ENCODE measurements around the gene LYPD1. TPM values are rescaled to one million over a fixed set of nuclear protein-coding genes. Genes with fewer than 3 reads are reported as not detected.

LYPD1 gene
- total RNA-seq, 1 experiment from 2014 or later, result not detected

DNA sequence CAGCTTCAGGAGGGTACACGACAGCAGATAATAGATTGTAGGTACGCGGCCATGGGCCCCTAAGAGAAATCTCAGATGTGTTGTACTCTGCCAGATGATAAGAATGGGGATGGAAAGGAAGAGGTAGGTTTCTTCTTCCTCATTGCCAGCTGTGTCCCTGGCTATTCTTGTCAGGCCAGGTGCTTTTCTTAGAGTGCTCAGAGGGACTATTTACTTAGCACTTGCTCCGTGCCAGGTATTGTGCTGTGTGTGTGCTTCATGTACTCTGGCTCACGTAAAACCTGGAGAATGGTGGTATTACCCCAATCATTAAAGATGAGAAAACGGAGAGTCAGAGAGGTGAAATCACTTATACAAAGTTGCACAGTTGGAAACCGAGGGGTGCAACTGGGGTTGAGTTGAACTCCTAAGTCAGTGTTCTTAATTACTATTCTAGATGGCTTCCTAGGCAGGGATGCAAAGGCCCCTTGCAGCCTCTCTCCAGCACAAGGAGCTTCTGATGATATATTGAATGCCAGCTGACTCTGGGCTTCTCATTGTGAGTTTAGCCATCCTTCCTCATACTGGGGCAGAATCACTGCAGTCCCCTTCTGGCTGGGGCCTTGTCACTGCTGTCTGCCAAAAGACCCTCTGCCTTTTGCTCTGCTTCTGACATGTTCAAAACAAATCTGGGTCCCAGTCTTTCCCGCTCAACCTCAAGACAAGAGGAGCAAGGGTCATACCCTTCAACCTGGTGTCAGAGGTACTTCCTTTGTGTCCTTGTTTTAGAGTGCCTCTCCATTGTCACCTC lies 60.7 kb downstream of the LYPD1 start:
- DNase-seq (ENCODE audit: low read depth, low spot score) (no peak), ATAC-seq (no peak)
- intact Hi-C loops (cut with micrococcal nuclease), result no loop called here
- H3K4me1 ChIP-seq (ENCODE audit: control insufficient read depth in 1 of 2, insufficient read depth in 2 of 2, low read length in 2 of 2), result no peaks in the 10 kb centered on the region
- H2AFZ ChIP-seq (ENCODE audit: low read depth, low read length, poor library complexity, severe bottlenecking), result no peak overlapping the region
- no peaks in the 10 kb centered on the region for H3K79me2 ChIP-seq (ENCODE audit: insufficient read depth, low read length)
- RAD21 ChIA-PET (ENCODE audit: low non-redundant PET in 1 of 2, low total read pairs in 2 of 2, uncharacterized antibody in 2 of 2, unreplicated experiment in 2 of 2), result no interaction called here
- H3K4me2 ChIP-seq (ENCODE audit: low read length), result no peak overlapping the region
- TF ChIP-seq, protein P1, sequence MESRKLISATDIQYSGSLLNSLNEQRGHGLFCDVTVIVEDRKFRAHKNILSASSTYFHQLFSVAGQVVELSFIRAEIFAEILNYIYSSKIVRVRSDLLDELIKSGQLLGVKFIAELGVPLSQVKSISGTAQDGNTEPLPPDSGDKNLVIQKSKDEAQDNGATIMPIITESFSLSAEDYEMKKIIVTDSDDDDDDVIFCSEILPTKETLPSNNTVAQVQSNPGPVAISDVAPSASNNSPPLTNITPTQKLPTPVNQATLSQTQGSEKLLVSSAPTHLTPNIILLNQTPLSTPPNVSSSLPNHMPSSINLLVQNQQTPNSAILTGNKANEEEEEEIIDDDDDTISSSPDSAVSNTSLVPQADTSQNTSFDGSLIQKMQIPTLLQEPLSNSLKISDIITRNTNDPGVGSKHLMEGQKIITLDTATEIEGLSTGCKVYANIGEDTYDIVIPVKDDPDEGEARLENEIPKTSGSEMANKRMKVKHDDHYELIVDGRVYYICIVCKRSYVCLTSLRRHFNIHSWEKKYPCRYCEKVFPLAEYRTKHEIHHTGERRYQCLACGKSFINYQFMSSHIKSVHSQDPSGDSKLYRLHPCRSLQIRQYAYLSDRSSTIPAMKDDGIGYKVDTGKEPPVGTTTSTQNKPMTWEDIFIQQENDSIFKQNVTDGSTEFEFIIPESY (IDR thresholded peaks at IDR 0.05; ENCODE audit: extremely low read depth, insufficient replicate concordance, low read length), result no peak
- TF ChIP-seq ZNF274 (IDR thresholded peaks at IDR 0.05; ENCODE audit: low read depth, low read length), result no peak
- no peak for TF ChIP-seq SRF (IDR thresholded peaks at IDR 0.05; ENCODE audit: low read depth)
- TF ChIP-seq POLR2A (IDR thresholded peaks at IDR 0.05; ENCODE audit: borderline replicate concordance, extremely low read depth, insufficient read depth, insufficient read length), result no peak
- TF ChIP-seq CEBPB (IDR thresholded peaks at IDR 0.05; ENCODE audit: low read depth), result no peak
- TF ChIP-seq CBX3 (IDR thresholded peaks at IDR 0.05; ENCODE audit: low read depth), result no peak
- TF ChIP-seq, protein P2, sequence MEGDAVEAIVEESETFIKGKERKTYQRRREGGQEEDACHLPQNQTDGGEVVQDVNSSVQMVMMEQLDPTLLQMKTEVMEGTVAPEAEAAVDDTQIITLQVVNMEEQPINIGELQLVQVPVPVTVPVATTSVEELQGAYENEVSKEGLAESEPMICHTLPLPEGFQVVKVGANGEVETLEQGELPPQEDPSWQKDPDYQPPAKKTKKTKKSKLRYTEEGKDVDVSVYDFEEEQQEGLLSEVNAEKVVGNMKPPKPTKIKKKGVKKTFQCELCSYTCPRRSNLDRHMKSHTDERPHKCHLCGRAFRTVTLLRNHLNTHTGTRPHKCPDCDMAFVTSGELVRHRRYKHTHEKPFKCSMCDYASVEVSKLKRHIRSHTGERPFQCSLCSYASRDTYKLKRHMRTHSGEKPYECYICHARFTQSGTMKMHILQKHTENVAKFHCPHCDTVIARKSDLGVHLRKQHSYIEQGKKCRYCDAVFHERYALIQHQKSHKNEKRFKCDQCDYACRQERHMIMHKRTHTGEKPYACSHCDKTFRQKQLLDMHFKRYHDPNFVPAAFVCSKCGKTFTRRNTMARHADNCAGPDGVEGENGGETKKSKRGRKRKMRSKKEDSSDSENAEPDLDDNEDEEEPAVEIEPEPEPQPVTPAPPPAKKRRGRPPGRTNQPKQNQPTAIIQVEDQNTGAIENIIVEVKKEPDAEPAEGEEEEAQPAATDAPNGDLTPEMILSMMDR (IDR thresholded peaks at IDR 0.05 in 2 of 3, conservative IDR thresholded peaks at IDR 0.05 in 1 of 3; ENCODE audit: borderline replicate concordance in 1 of 3, insufficient read depth in 1 of 3, low read depth in 2 of 3, low read length in 2 of 3), result no peak
- TF ChIP-seq, protein P3, sequence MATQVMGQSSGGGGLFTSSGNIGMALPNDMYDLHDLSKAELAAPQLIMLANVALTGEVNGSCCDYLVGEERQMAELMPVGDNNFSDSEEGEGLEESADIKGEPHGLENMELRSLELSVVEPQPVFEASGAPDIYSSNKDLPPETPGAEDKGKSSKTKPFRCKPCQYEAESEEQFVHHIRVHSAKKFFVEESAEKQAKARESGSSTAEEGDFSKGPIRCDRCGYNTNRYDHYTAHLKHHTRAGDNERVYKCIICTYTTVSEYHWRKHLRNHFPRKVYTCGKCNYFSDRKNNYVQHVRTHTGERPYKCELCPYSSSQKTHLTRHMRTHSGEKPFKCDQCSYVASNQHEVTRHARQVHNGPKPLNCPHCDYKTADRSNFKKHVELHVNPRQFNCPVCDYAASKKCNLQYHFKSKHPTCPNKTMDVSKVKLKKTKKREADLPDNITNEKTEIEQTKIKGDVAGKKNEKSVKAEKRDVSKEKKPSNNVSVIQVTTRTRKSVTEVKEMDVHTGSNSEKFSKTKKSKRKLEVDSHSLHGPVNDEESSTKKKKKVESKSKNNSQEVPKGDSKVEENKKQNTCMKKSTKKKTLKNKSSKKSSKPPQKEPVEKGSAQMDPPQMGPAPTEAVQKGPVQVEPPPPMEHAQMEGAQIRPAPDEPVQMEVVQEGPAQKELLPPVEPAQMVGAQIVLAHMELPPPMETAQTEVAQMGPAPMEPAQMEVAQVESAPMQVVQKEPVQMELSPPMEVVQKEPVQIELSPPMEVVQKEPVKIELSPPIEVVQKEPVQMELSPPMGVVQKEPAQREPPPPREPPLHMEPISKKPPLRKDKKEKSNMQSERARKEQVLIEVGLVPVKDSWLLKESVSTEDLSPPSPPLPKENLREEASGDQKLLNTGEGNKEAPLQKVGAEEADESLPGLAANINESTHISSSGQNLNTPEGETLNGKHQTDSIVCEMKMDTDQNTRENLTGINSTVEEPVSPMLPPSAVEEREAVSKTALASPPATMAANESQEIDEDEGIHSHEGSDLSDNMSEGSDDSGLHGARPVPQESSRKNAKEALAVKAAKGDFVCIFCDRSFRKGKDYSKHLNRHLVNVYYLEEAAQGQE (IDR thresholded peaks at IDR 0.05; ENCODE audit: low read depth), result no peak
- no peak for TF ChIP-seq EZH2 (IDR thresholded peaks at IDR 0.05)
- TF ChIP-seq, protein P4, sequence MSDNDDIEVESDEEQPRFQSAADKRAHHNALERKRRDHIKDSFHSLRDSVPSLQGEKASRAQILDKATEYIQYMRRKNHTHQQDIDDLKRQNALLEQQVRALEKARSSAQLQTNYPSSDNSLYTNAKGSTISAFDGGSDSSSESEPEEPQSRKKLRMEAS (IDR thresholded peaks at IDR 0.05), result no peak
- no peak for TF ChIP-seq ELF1 (IDR thresholded peaks at IDR 0.05; ENCODE audit: borderline replicate concordance, low read depth)
- TF ChIP-seq SP1 (IDR thresholded peaks at IDR 0.05; ENCODE audit: low read depth), result no peak
- CTCF ChIA-PET, result interaction anchor here (1.6 kb wide), 1 partner anchor 260 kb away, joined by 4 read pairs; no protein-coding TSS in a partner anchor
- H4K20me1 ChIP-seq (ENCODE audit: insufficient read depth), result no peaks in the 10 kb centered on the region
- no peaks in the 10 kb centered on the region for H3K9me2 ChIP-seq (ENCODE audit: insufficient read depth)
- POLR2A ChIA-PET, result no interaction called here
- no peak overlapping the region for H3K4me3 ChIP-seq (replicated peaks in 1 of 2; ENCODE audit: low read depth in 1 of 2, low read length in 2 of 2)
- BruUV-seq (replicated peaks), result no TSS peak
- H3K36me3 ChIP-seq (ENCODE audit: control insufficient read depth in 1 of 2, insufficient read depth in 2 of 2, low read length in 2 of 2), result no peaks in the 10 kb centered on the region
- no peak overlapping the region for H3K9ac ChIP-seq (ENCODE audit: low read length)
- no peak overlapping the region for H3K27ac ChIP-seq (ENCODE audit: low read depth, low read length)
- no peaks in the 10 kb centered on the region for H3K27me3 ChIP-seq (ENCODE audit: insufficient read depth, low read length)
- no peaks in the 10 kb centered on the region for H3K9me3 ChIP-seq (ENCODE audit: control insufficient read depth in 1 of 2, insufficient read depth in 1 of 2, low read depth in 1 of 2, low read length in 2 of 2)
